ENCODE measurements around the gene MAGIX. TPM values are rescaled to one million over a fixed set of nuclear protein-coding genes. Genes with fewer than 3 reads are reported as not detected.

The MAGIX gene
- total RNA-seq, 1 donor from 2014 or later, result 1.4 TPM

- peaks cover 43% of the 10 kb centered on the region for H3K36me3 Mint-ChIP-seq (ENCODE audit: low read depth)
Measured at GRCh38 chrX:49177338-49177833, 14.8 kb downstream of the MAGIX start.

GRCh38 chrX:49177873-49178480, 15.4 kb downstream of the MAGIX start:
- H3K36me3 Mint-ChIP-seq (ENCODE audit: low read depth), result peaks cover 42% of the 10 kb centered on the region

More at GRCh38 chrX:49177338-49177833, 14.8 kb downstream of the MAGIX start:
- H3K27me3 Mint-ChIP-seq (ENCODE audit: insufficient read depth), result no peaks in the 10 kb centered on the region
- intact Hi-C loops (cut with micrococcal nuclease), result no loop called here
- peaks cover 14% of the 10 kb centered on the region for H3K4me1 Mint-ChIP-seq (ENCODE audit: low read depth)
- DNase-seq (ENCODE audit: low spot score), result no peak
- H3K9me3 Mint-ChIP-seq, result no peaks in the 10 kb centered on the region
- no peak overlapping the region for H3K4me3 Mint-ChIP-seq
- no peak overlapping the region for H3K27ac Mint-ChIP-seq

GRCh38 chrX:49178537-49178936, 16.0 kb downstream of the MAGIX start:
- Mint-ChIP-seq H3K4me3 (no peak overlapping the region), H3K27me3 (ENCODE audit: insufficient read depth) (no peaks in the 10 kb centered on the region), H3K27ac (no peak overlapping the region), H3K36me3 (ENCODE audit: low read depth) (peaks cover 42% of the 10 kb centered on the region), H3K9me3 (no peaks in the 10 kb centered on the region), H3K4me1 (ENCODE audit: low read depth) (peaks cover 14% of the 10 kb centered on the region)
- intact Hi-C loops (cut with micrococcal nuclease), result no loop called here
- DNase-seq (ENCODE audit: low spot score), result no peak

More at GRCh38 chrX:49177873-49178480, 15.4 kb downstream of the MAGIX start:
- Mint-ChIP-seq H3K27ac (no peak overlapping the region), H3K27me3 (ENCODE audit: insufficient read depth) (no peaks in the 10 kb centered on the region), H3K4me3 (no peak overlapping the region), H3K9me3 (no peaks in the 10 kb centered on the region), H3K4me1 (ENCODE audit: low read depth) (peaks cover 14% of the 10 kb centered on the region)
- no peak for DNase-seq (ENCODE audit: low spot score)
- intact Hi-C loops (cut with micrococcal nuclease), result no loop called here

GRCh38 chrX:49179358-49179757, 16.8 kb downstream of the MAGIX start:
- intact Hi-C loops (cut with micrococcal nuclease), result no loop called here
- no peaks in the 10 kb centered on the region for H3K9me3 Mint-ChIP-seq

GRCh38 chrX:49183701-49184281, 21.2 kb downstream of the MAGIX start:
- Mint-ChIP-seq H3K4me3 (peak overlapping the region; percentile 84), H3K9me3 (no peaks in the 10 kb centered on the region), H3K27ac (no peak overlapping the region), H3K27me3 (ENCODE audit: insufficient read depth) (no peaks in the 10 kb centered on the region), H3K4me1 (ENCODE audit: low read depth) (peaks cover 13% of the 10 kb centered on the region), H3K36me3 (ENCODE audit: low read depth) (peaks cover 23% of the 10 kb centered on the region)
- intact Hi-C loops (cut with micrococcal nuclease), result loop anchor here (1.0 kb wide), 1 partner anchor 11 kb away; no protein-coding TSS in a partner anchor
- DNase-seq (ENCODE audit: low spot score), result no peak

More at GRCh38 chrX:49179358-49179757, 16.8 kb downstream of the MAGIX start:
- peaks cover 38% of the 10 kb centered on the region for H3K36me3 Mint-ChIP-seq (ENCODE audit: low read depth)
- H3K27ac Mint-ChIP-seq, result peak overlapping the region; percentile 29
- H3K4me1 Mint-ChIP-seq (ENCODE audit: low read depth), result peaks cover 14% of the 10 kb centered on the region
- H3K4me3 Mint-ChIP-seq, result no peak overlapping the region
- no peaks in the 10 kb centered on the region for H3K27me3 Mint-ChIP-seq (ENCODE audit: insufficient read depth)
- DNase-seq (ENCODE audit: low spot score), result no peak

GRCh38 chrX:49184294-49185281, 22.0 kb downstream of the MAGIX start:
- Mint-ChIP-seq H3K36me3 (ENCODE audit: low read depth) (peaks cover 17% of the 10 kb centered on the region), H3K27me3 (ENCODE audit: insufficient read depth) (no peaks in the 10 kb centered on the region), H3K4me3 (peak overlapping the region; percentile 84), H3K27ac (peak overlapping the region; percentile 75), H3K4me1 (ENCODE audit: low read depth) (peaks cover 13% of the 10 kb centered on the region), H3K9me3 (no peaks in the 10 kb centered on the region)
- DNase-seq (ENCODE audit: low spot score), result no peak
- intact Hi-C loops (cut with micrococcal nuclease), result loop anchor here (1.0 kb wide), 1 partner anchor 12 kb away; no protein-coding TSS in a partner anchor

- peaks cover 7% of the 10 kb centered on the region for H3K36me3 Mint-ChIP-seq (ENCODE audit: low read depth)
- intact Hi-C loops (cut with micrococcal nuclease), result no loop called here
Measured at GRCh38 chrX:49186125-49187027, 23.8 kb downstream of the MAGIX start, which contains the start of gene PRICKLE3. TSS of gene PRICKLE3 (minus strand) at chrX:49186373. CDS start at chrX:49186297, 76 bp downstream.

GRCh38 chrX:49187028-49187394, 24.5 kb downstream of the MAGIX start:
- peak overlapping the region; percentile 84 for H3K4me3 Mint-ChIP-seq
- intact Hi-C loops (cut with micrococcal nuclease), result no loop called here
- no peaks in the 10 kb centered on the region for H3K9me3 Mint-ChIP-seq

More at GRCh38 chrX:49186125-49187027, 23.8 kb downstream of the MAGIX start, which contains the start of gene PRICKLE3:
- DNase-seq (ENCODE audit: low spot score), result peak; percentile 67
- Mint-ChIP-seq H3K27me3 (ENCODE audit: insufficient read depth) (no peaks in the 10 kb centered on the region), H3K4me3 (peak within 1 kb of the TSS; percentile 84), H3K4me1 (ENCODE audit: low read depth) (peaks cover 15% of the 10 kb centered on the region), H3K27ac (peak within 1 kb of the TSS; percentile 82), H3K9me3 (no peaks in the 10 kb centered on the region)

GRCh38 chrX:49187526-49187925, 25.0 kb downstream of the MAGIX start:
- H3K27ac Mint-ChIP-seq, result peak overlapping the region; percentile 34
- intact Hi-C loops (cut with micrococcal nuclease), result no loop called here
- no peak for DNase-seq (ENCODE audit: low spot score)
- peak overlapping the region; percentile 37 for H3K4me3 Mint-ChIP-seq
- peaks cover 3% of the 10 kb centered on the region for H3K36me3 Mint-ChIP-seq (ENCODE audit: low read depth)
- no peaks in the 10 kb centered on the region for H3K9me3 Mint-ChIP-seq
- peaks cover 16% of the 10 kb centered on the region for H3K4me1 Mint-ChIP-seq (ENCODE audit: low read depth)
- H3K27me3 Mint-ChIP-seq (ENCODE audit: insufficient read depth), result no peaks in the 10 kb centered on the region

More at GRCh38 chrX:49187028-49187394, 24.5 kb downstream of the MAGIX start:
- H3K27me3 Mint-ChIP-seq (ENCODE audit: insufficient read depth), result no peaks in the 10 kb centered on the region
- peaks cover 7% of the 10 kb centered on the region for H3K36me3 Mint-ChIP-seq (ENCODE audit: low read depth)
- peaks cover 15% of the 10 kb centered on the region for H3K4me1 Mint-ChIP-seq (ENCODE audit: low read depth)
- no peak for DNase-seq (ENCODE audit: low spot score)
- H3K27ac Mint-ChIP-seq, result peak overlapping the region; percentile 34

GRCh38 chrX:49188468-49189076, 26.0 kb downstream of the MAGIX start:
- Mint-ChIP-seq H3K27me3 (ENCODE audit: insufficient read depth) (no peaks in the 10 kb centered on the region), H3K27ac (no peak overlapping the region), H3K9me3 (no peaks in the 10 kb centered on the region), H3K4me3 (peak overlapping the region; percentile 5), H3K36me3 (ENCODE audit: low read depth) (peaks cover 2% of the 10 kb centered on the region), H3K4me1 (ENCODE audit: low read depth) (peaks cover 26% of the 10 kb centered on the region)
- intact Hi-C loops (cut with micrococcal nuclease), result no loop called here
- no peak for DNase-seq (ENCODE audit: low spot score)

- no peaks in the 10 kb centered on the region for H3K9me3 Mint-ChIP-seq
- peaks cover 2% of the 10 kb centered on the region for H3K36me3 Mint-ChIP-seq (ENCODE audit: low read depth)
Measured at GRCh38 chrX:49189606-49190005, 27.0 kb downstream of the MAGIX start.

More at GRCh38 chrX:49189606-49190005, 27.0 kb downstream of the MAGIX start:
- no peaks in the 10 kb centered on the region for H3K27me3 Mint-ChIP-seq (ENCODE audit: insufficient read depth)
- no peak for DNase-seq (ENCODE audit: low spot score)
- intact Hi-C loops (cut with micrococcal nuclease), result loop anchor here (2.0 to 5.0 kb wide), 2 partner anchors 23 to 387 kb away; partner anchors contain the start of gene HDAC6
- peaks cover 31% of the 10 kb centered on the region for H3K4me1 Mint-ChIP-seq (ENCODE audit: low read depth)
- peak overlapping the region; percentile 40 for H3K27ac Mint-ChIP-seq
- peak overlapping the region; percentile 95 for H3K4me3 Mint-ChIP-seq
